H9 (cell line): ENCODE measurements around the gene ZNF319. TPM values are rescaled to one million over a fixed set of nuclear protein-coding genes. Genes with fewer than 3 reads are reported as not detected.

Experiments used
- DNase-seq: peaks from one replicate; pipeline ENCODE4 v3.0.0-alpha.2; 2017
- H2AFZ ChIP-seq: one replicate; pipeline ENCODE4 v1.6.1; 2013; ENCODE audit warnings: mild to moderate bottlenecking, low read length, control low read depth, moderate library complexity
- H2AK5ac ChIP-seq: 2 replicates; pipeline ENCODE4 v1.6.1; 2013; ENCODE audit warnings: low read length, control low read depth, mixed read lengths; ENCODE audit not compliant: insufficient read length
- H2BK120ac ChIP-seq: one replicate; pipeline ENCODE4 v1.6.1; 2013; ENCODE audit warnings: low read depth, mild to moderate bottlenecking, low read length, control low read depth, inconsistent platforms; ENCODE audit not compliant: poor library complexity, severe bottlenecking
- H2BK12ac ChIP-seq: 2 replicates; pipeline ENCODE4 v1.6.1; 2013; ENCODE audit warnings: low read length, control low read depth, mixed read lengths, low read depth; ENCODE audit not compliant: insufficient read length
- H2BK15ac ChIP-seq: 2 replicates; pipeline ENCODE4 v1.6.1; 2013; ENCODE audit warnings: low read depth, low read length, control low read depth
- H2BK20ac ChIP-seq: one replicate; pipeline ENCODE4 v1.6.1; 2013; ENCODE audit warnings: low read depth, mild to moderate bottlenecking, low read length, control low read depth, inconsistent platforms; ENCODE audit not compliant: poor library complexity, severe bottlenecking
- H2BK5ac ChIP-seq: 2 replicates; pipeline ENCODE4 v1.6.1; 2013; ENCODE audit warnings: low read length, control low read depth, mixed read lengths; ENCODE audit not compliant: insufficient read length
- H3K14ac ChIP-seq: 2 replicates; pipeline ENCODE4 v1.6.1; 2013; ENCODE audit warnings: low read length, control low read depth; ENCODE audit not compliant: insufficient read depth
- H3K18ac ChIP-seq: 2 replicates; pipeline ENCODE4 v1.6.1; 2013; ENCODE audit warnings: low read depth, mild to moderate bottlenecking, mixed read lengths, low read length, control low read depth; ENCODE audit not compliant: insufficient read length
- H3K23ac ChIP-seq: 2 replicates; pipeline ENCODE4 v1.6.1; 2013; ENCODE audit warnings: low read length, control low read depth, mixed read lengths, low read depth; ENCODE audit not compliant: insufficient read length
- H3K23me2 ChIP-seq: 2 replicates; pipeline ENCODE4 v1.6.1; 2013; ENCODE audit warnings: low read depth, mild to moderate bottlenecking, mixed read lengths, low read length, control low read depth; ENCODE audit not compliant: insufficient read length, poor library complexity, severe bottlenecking
- H3K27ac ChIP-seq: 2 replicates; pipeline ENCODE4 v1.5.1; 2013; ENCODE audit warnings: low read length, control low read depth, mixed read lengths, low read depth; ENCODE audit not compliant: insufficient read length
- H3K27me3 ChIP-seq: 2 replicates; pipeline ENCODE4 v1.6.1; 2013; ENCODE audit warnings: low read length, control low read depth, inconsistent platforms; ENCODE audit not compliant: insufficient read depth
- H3K4ac ChIP-seq: 2 replicates; pipeline ENCODE4 v1.6.1; 2013; ENCODE audit warnings: low read depth, mild to moderate bottlenecking, control low read depth, inconsistent platforms, low read length, moderate library complexity
- H3K4me1 ChIP-seq: 2 replicates; pipeline ENCODE4 v1.6.1; 2013; ENCODE audit warnings: low read length, control low read depth, inconsistent platforms; ENCODE audit not compliant: insufficient read depth
- H3K4me2 ChIP-seq: 2 replicates; pipeline ENCODE4 v1.6.1; 2013; ENCODE audit warnings: low read length, control low read depth, mixed read lengths; ENCODE audit not compliant: insufficient read length, insufficient read depth
- H3K56ac ChIP-seq: 2 replicates; pipeline ENCODE4 v1.6.1; 2013; ENCODE audit warnings: low read depth, mild to moderate bottlenecking, mixed read lengths, low read length, control low read depth; ENCODE audit not compliant: insufficient read length
- H3K79me1 ChIP-seq: 2 replicates; pipeline ENCODE4 v1.6.1; 2013; ENCODE audit warnings: low read depth, mild to moderate bottlenecking, moderate library complexity, low read length, control low read depth, inconsistent platforms; ENCODE audit not compliant: insufficient read depth, poor library complexity, severe bottlenecking
- H3K79me2 ChIP-seq: 2 replicates; pipeline ENCODE4 v1.6.1; 2013; ENCODE audit warnings: low read length, control low read depth, inconsistent platforms; ENCODE audit not compliant: insufficient read depth
- H3K9ac ChIP-seq: 2 replicates; pipeline ENCODE4 v1.6.1; 2013; ENCODE audit warnings: low read length, control low read depth, mixed read lengths; ENCODE audit not compliant: insufficient read length; ENCODE audit errors: extremely low read depth
- H3K9me3 ChIP-seq: one replicate; pipeline ENCODE4 v1.6.1; 2013; ENCODE audit warnings: low read depth, low read length, inconsistent platforms; ENCODE audit not compliant: control insufficient read depth
- H3T11ph ChIP-seq: one replicate; pipeline ENCODE4 v1.6.1; 2013; ENCODE audit warnings: mild to moderate bottlenecking, low read length, control low read depth, inconsistent platforms
- H4K20me1 ChIP-seq: one replicate; pipeline ENCODE4 v1.6.1; 2013; ENCODE audit not compliant: control insufficient read depth, insufficient read length, insufficient read depth
- H4K5ac ChIP-seq: 2 replicates; pipeline ENCODE4 v1.6.1; 2013; ENCODE audit warnings: low read depth, mild to moderate bottlenecking, mixed read lengths, low read length, control low read depth; ENCODE audit not compliant: insufficient read length
- H4K8ac ChIP-seq: replicated peaks from 2 replicates; pipeline ENCODE4 v1.6.1; 2013; ENCODE audit warnings: low read length, control low read depth, mixed read lengths, low read depth; ENCODE audit not compliant: insufficient read length
- H4K91ac ChIP-seq: 2 replicates; pipeline ENCODE4 v1.6.1; 2013; ENCODE audit warnings: low read depth, mild to moderate bottlenecking, moderate library complexity, mixed read lengths, low read length, control low read depth; ENCODE audit not compliant: insufficient read length
- H3K27ac Mint-ChIP-seq, 3 experiments: 2 replicates in 2 of 3; 3 replicates in 1 of 3; pipeline ENCODE4 v1.8.0; 2020 to 2021; ENCODE audit warnings: mixed read lengths in 3 of 3, mild to moderate bottlenecking in 1 of 3, moderate library complexity in 1 of 3
- H3K27me3 Mint-ChIP-seq: 2 replicates; pipeline ENCODE4 v1.8.0; 2021; ENCODE audit warnings: low read depth, mild to moderate bottlenecking, moderate library complexity, mixed read lengths
- H3K36me3 Mint-ChIP-seq, 3 experiments: 2 replicates in 2 of 3; 3 replicates in 1 of 3; pipeline ENCODE4 v1.8.0; 2020 to 2021; ENCODE audit warnings: low read depth in 3 of 3, mixed read lengths in 3 of 3; ENCODE audit not compliant: insufficient read depth in 1 of 3
- H3K4me1 Mint-ChIP-seq, 2 experiments: 2 replicates each; pipeline ENCODE4 v1.8.0; 2020; ENCODE audit warnings: mixed read lengths in 2 of 2
- H3K4me3 Mint-ChIP-seq, 2 experiments: 2 replicates in 1 of 2; 3 replicates in 1 of 2; pipeline ENCODE4 v1.8.0; 2020 to 2021; ENCODE audit warnings: mild to moderate bottlenecking in 2 of 2, mixed read lengths in 2 of 2, moderate library complexity in 1 of 2
- H3K9me3 Mint-ChIP-seq, 2 experiments: 2 replicates in 1 of 2; 3 replicates in 1 of 2; pipeline ENCODE4 v1.8.0; 2020; ENCODE audit warnings: mild to moderate bottlenecking in 2 of 2, mixed read lengths in 2 of 2, moderate library complexity in 1 of 2
- CTCF ChIP-seq: fragments of 200-600 bp; sonication (generic); conservative IDR thresholded peaks from 3 replicates; pipeline ENCODE4 v1.8.0; 2021; ENCODE audit warnings: antibody characterized with exemption, mild to moderate bottlenecking
- WGBS: extraction: QIAGEN DNeasy Blood & Tissue Kit; methylation state at CpG from one replicate; pipeline ENCODE4 v1.1.7; 2013; ENCODE audit warnings: missing lambda C conversion rate, low lambda C conversion rate, mixed read lengths; ENCODE audit not compliant: insufficient read length; ENCODE audit errors: extremely low coverage; 5-methylcytosine and 5-hydroxymethylcytosine counted together
- total RNA-seq: library from RNA; stranded (reverse); gene quantifications from 2 replicates; pipeline ENCODE4 v1.2.1, GENCODE V29; 2021

The ZNF319 gene
- total RNA-seq, 1 experiment from 2014 or later, result 5.6 TPM

- DNase-seq, result no peak
- Histone ChIP-seq H3K27ac (no peak overlapping the region), H3K14ac (no peak overlapping the region), H4K5ac (no peak overlapping the region), H3K56ac (no peak overlapping the region), H2AFZ (no peak overlapping the region), H3K27me3 (no peaks in the 10 kb centered on the region), H4K91ac (no peak overlapping the region), H2AK5ac (no peak overlapping the region), H2BK120ac (no peak overlapping the region), H3K79me1 (no peaks in the 10 kb centered on the region), H2BK12ac (no peak overlapping the region), H3K18ac (no peak overlapping the region), H4K20me1 (no peaks in the 10 kb centered on the region), H2BK20ac (no peak overlapping the region), H3K23ac (no peak overlapping the region), H3K9me3 (no peaks in the 10 kb centered on the region), H3T11ph (no peak overlapping the region), H2BK5ac (no peak overlapping the region), H3K9ac (no peak overlapping the region), H3K79me2 (no peaks in the 10 kb centered on the region; the same call in 1 of the 2 replicates), H2BK15ac (no peak overlapping the region), H3K4ac (no peak overlapping the region), H3K4me1 (peaks cover 2% of the 10 kb centered on the region; the same call in 1 of the 2 replicates), H3K23me2 (peaks cover 8% of the 10 kb centered on the region), H4K8ac (no peak overlapping the region), H3K4me2 (peak overlapping the region; percentile 68)
- WGBS, result no CpG with 5 or more reads among the region's 3 CpGs
- Mint-ChIP-seq H3K4me3 (peak overlapping the region; percentile 65 to 77), H3K9me3 (no peaks in the 10 kb centered on the region), H3K27me3 (no peaks in the 10 kb centered on the region; the same call in 1 of the 2 replicates), H3K4me1 (peaks cover 16 to 17% of the 10 kb centered on the region in 2 experiments), H3K27ac (no peak overlapping the region), H3K36me3 (peaks cover 4 to 32% (median 24%) of the 10 kb centered on the region in 3 experiments; a peak in 6 of 7 replicates)
- no peak for TF ChIP-seq CTCF
Measured at GRCh38 chr16:57998992-57999365, 1.5 kb downstream of the ZNF319 start.
